MM.1S (cell line): Measurements from ENCODE around the gene TNIK.

ENCODE experiments used
- DNase-seq: peaks from one replicate; pipeline ENCODE4 v3.0.0-alpha.2; 2015
- H2AFZ ChIP-seq: fragments of 300-600 bp; sonication (generic); 2 replicates; pipeline ENCODE4 v1.6.0; 2016; ENCODE audit warnings: antibody characterized with exemption, low read length
- H3F3A ChIP-seq: fragments of 300-600 bp; sonication (generic); 2 replicates; pipeline ENCODE4 v1.6.1; 2016; ENCODE audit warnings: mild to moderate bottlenecking, antibody characterized with exemption, low read length, moderate library complexity, mixed read lengths; ENCODE audit not compliant: insufficient read depth
- H3K27ac ChIP-seq: fragments of 300-600 bp; sonication (generic); 2 replicates; pipeline ENCODE4 v1.5.1; 2016; ENCODE audit warnings: mild to moderate bottlenecking, low read length
- H3K27me3 ChIP-seq: fragments of 300-600 bp; sonication (generic); replicated peaks from 2 replicates; pipeline ENCODE4 v1.6.0; 2016; ENCODE audit warnings: low read length; ENCODE audit not compliant: insufficient read depth
- H3K36me3 ChIP-seq: fragments of 300-600 bp; sonication (generic); replicated peaks from 2 replicates; pipeline ENCODE4 v1.6.1; 2016; ENCODE audit warnings: mild to moderate bottlenecking, low read length, mixed read lengths; ENCODE audit not compliant: insufficient read depth
- H3K4me1 ChIP-seq: fragments of 300-600 bp; sonication (generic); 2 replicates; pipeline ENCODE4 v1.6.1; 2016; ENCODE audit warnings: low read length, mixed read lengths
- H3K4me2 ChIP-seq: fragments of 300-600 bp; sonication (generic); 2 replicates; pipeline ENCODE4 v1.6.0; 2016; ENCODE audit warnings: low read depth, low read length
- H3K4me3 ChIP-seq: fragments of 300-600 bp; sonication (generic); 2 replicates; pipeline ENCODE4 v1.5.1; 2016; ENCODE audit warnings: low read length, mixed read lengths
- H3K79me2 ChIP-seq: fragments of 300-600 bp; sonication (generic); 2 replicates; pipeline ENCODE4 v1.6.1; 2016; ENCODE audit warnings: mixed run types, low read length, mixed read lengths
- H3K9ac ChIP-seq: fragments of 300-600 bp; sonication (generic); 2 replicates; pipeline ENCODE4 v1.6.1; 2016; ENCODE audit warnings: low read length, mixed read lengths
- H3K9me2 ChIP-seq: fragments of 300-600 bp; sonication (generic); replicated peaks from 2 replicates; pipeline ENCODE4 v1.6.1; 2016; ENCODE audit warnings: mild to moderate bottlenecking, low read length, mixed read lengths; ENCODE audit not compliant: insufficient read depth
- H3K9me3 ChIP-seq: fragments of 300-600 bp; sonication (generic); replicated peaks from 2 replicates; pipeline ENCODE4 v1.6.1; 2016; ENCODE audit warnings: mild to moderate bottlenecking, low read length, mixed read lengths; ENCODE audit not compliant: insufficient read depth
- H4K20me1 ChIP-seq: fragments of 300-600 bp; sonication (generic); 2 replicates; pipeline ENCODE4 v1.6.1; 2016; ENCODE audit warnings: mild to moderate bottlenecking, low read length, moderate library complexity, mixed read lengths; ENCODE audit not compliant: insufficient read depth
- CTCF ChIP-seq: fragments of 300-600 bp; sonication (generic); IDR thresholded peaks from 2 replicates; pipeline ENCODE4 v1.5.1; 2016; ENCODE audit warnings: antibody characterized with exemption, low read length, mixed read lengths
- EZH2 ChIP-seq: fragments of 300-600 bp; sonication (generic); optimal IDR thresholded peaks from 2 replicates; pipeline ENCODE3; 2017; ENCODE audit warnings: low read depth, mild to moderate bottlenecking, antibody characterized with exemption, low read length, mixed read lengths
- EZH2phosphoT487 ChIP-seq: fragments of 300-600 bp; sonication (generic); IDR thresholded peaks from 2 replicates; pipeline ENCODE4 v1.6.1; 2018; ENCODE audit warnings: antibody characterized with exemption, low read length

The TNIK gene

DNA sequence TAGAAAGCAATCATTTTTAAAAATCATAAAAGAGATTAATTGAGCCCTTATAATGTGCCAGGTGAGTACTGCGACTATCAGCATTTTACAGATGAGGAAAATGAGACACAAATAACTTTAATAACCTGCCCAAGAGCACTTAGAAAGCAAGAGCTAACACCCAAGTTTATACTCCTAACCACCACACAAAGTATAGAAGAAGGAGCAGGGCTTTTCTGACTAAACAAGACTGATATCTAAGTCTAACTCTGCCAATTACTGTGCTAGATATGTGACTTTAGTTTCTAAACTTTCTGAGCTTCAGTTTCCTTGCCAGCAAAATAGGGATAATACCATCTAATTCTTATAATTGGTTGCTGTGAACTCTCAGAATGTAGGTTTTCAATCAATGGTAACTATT is 47.7 kb downstream of the TNIK start:
- no peak overlapping the region for H3K4me2 ChIP-seq
- TF ChIP-seq EZH2 (no peak), EZH2phosphoT487 (no peak), CTCF (no peak)

GRCh38 chr3:171412054-171412453 is 48.2 kb downstream of the TNIK start:
- no peak for TF ChIP-seq CTCF
- TF ChIP-seq EZH2, result no peak
- TF ChIP-seq EZH2phosphoT487, result no peak
- no peak for DNase-seq
- Histone ChIP-seq H3K9me3 (no peaks in the 10 kb centered on the region), H2AFZ (no peak overlapping the region), H3K36me3 (no peaks in the 10 kb centered on the region), H3K9me2 (no peaks in the 10 kb centered on the region), H3K27me3 (no peaks in the 10 kb centered on the region), H4K20me1 (no peaks in the 10 kb centered on the region), H3K4me3 (no peak overlapping the region), H3K9ac (no peak overlapping the region), H3K79me2 (no peaks in the 10 kb centered on the region), H3K4me1 (no peaks in the 10 kb centered on the region), H3F3A (no peaks in the 10 kb centered on the region), H3K27ac (no peak overlapping the region), H3K4me2 (no peak overlapping the region)

More for the DNA sequence above, 47.7 kb downstream of the TNIK start:
- no peaks in the 10 kb centered on the region for H3K27me3 ChIP-seq
- no peak overlapping the region for H3K27ac ChIP-seq
- H3K9me3 ChIP-seq, result no peaks in the 10 kb centered on the region
- no peaks in the 10 kb centered on the region for H3K9me2 ChIP-seq
- no peaks in the 10 kb centered on the region for H3K36me3 ChIP-seq
- H2AFZ ChIP-seq, result no peak overlapping the region
- no peak for DNase-seq
- no peaks in the 10 kb centered on the region for H3K4me1 ChIP-seq
- H4K20me1 ChIP-seq, result no peaks in the 10 kb centered on the region
- no peak overlapping the region for H3K9ac ChIP-seq
- no peaks in the 10 kb centered on the region for H3F3A ChIP-seq
- no peak overlapping the region for H3K4me3 ChIP-seq
- H3K79me2 ChIP-seq, result no peaks in the 10 kb centered on the region

DNA sequence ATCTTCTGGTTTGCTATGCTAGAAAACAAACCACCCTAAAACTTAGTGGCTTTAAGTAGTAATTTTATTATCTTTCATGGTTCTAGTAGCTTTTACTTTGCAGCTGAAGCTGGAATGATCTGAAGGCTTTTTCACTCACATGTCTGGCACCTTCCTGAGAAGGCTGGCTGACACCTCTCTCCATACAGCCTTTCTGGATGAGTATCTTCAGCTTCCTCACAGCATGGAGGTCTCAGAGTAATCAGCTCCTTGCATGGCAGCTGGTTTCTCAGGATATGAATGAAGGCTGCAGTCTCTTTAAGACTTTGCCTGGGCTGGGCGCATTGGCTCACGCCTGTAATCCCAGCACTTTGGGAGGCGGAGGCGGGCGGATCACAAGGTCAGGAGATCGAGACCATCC is 50.0 kb downstream of the TNIK start:
- no peaks in the 10 kb centered on the region for H3K27me3 ChIP-seq
- no peaks in the 10 kb centered on the region for H3K36me3 ChIP-seq
- no peaks in the 10 kb centered on the region for H3K9me2 ChIP-seq
- no peaks in the 10 kb centered on the region for H4K20me1 ChIP-seq
- H3K79me2 ChIP-seq, result no peaks in the 10 kb centered on the region
- TF ChIP-seq CTCF (no peak), EZH2 (no peak), EZH2phosphoT487 (no peak)
- no peak overlapping the region for H3K9ac ChIP-seq
- no peak overlapping the region for H2AFZ ChIP-seq
- H3K4me1 ChIP-seq, result no peaks in the 10 kb centered on the region
- no peak overlapping the region for H3K4me3 ChIP-seq
- no peak overlapping the region for H3K27ac ChIP-seq
- H3K9me3 ChIP-seq, result no peaks in the 10 kb centered on the region
- no peak for DNase-seq
- no peak overlapping the region for H3K4me2 ChIP-seq
- H3F3A ChIP-seq, result no peaks in the 10 kb centered on the region
